GDM1 (cell line): ENCODE results near the gene REEP3.

Source experiments
- DNase-seq: peaks from one replicate; lab custom pipeline; 2025; lab: John Stamatoyannopoulos, UW

The REEP3 gene

GRCh38 chr10:63588436-63589167, 67.4 kb downstream of the REEP3 start:
- no peak for DNase-seq

- no peak for DNase-seq
Observed at GRCh38 chr10:63591600-63592379, 70.6 kb downstream of the REEP3 start.

- DNase-seq = no peak
Observed at GRCh38 chr10:63593576-63593975, 72.4 kb downstream of the REEP3 start.

GRCh38 chr10:63595072-63595471, 73.9 kb downstream of the REEP3 start:
- no peak for DNase-seq

- no peak for DNase-seq
Observed at GRCh38 chr10:63596924-63597323, 75.7 kb downstream of the REEP3 start.

- DNase-seq = no peak
Observed at GRCh38 chr10:63600540-63600939, 79.3 kb downstream of the REEP3 start.

GRCh38 chr10:63603709-63604445, 82.7 kb downstream of the REEP3 start:
- no peak for DNase-seq

- no peak for DNase-seq
Observed at GRCh38 chr10:63605197-63605967, 84.2 kb downstream of the REEP3 start.

GRCh38 chr10:63608511-63608910, 87.3 kb downstream of the REEP3 start:
- DNase-seq = no peak

- DNase-seq = no peak
Observed at GRCh38 chr10:63611078-63611477, 89.9 kb downstream of the REEP3 start.

- no peak for DNase-seq
Observed at GRCh38 chr10:63614371-63614891, 93.2 kb downstream of the REEP3 start.

GRCh38 chr10:63618552-63618951, 97.4 kb downstream of the REEP3 start:
- no peak for DNase-seq

- DNase-seq = no peak
Observed at GRCh38 chr10:63619426-63619825, 98.2 kb downstream of the REEP3 start.

GRCh38 chr10:63622097-63622496, 100.9 kb downstream of the REEP3 start:
- no peak for DNase-seq

- no peak for DNase-seq
Observed at GRCh38 chr10:63624701-63625100, 103.5 kb downstream of the REEP3 start.

- no peak for DNase-seq
Observed at GRCh38 chr10:63627396-63627795, 106.2 kb downstream of the REEP3 start.

- DNase-seq = peak; percentile 15
Observed at GRCh38 chr10:63627881-63628296, 106.7 kb downstream of the REEP3 start.

GRCh38 chr10:63628526-63629362, 107.5 kb downstream of the REEP3 start:
- peak; percentile 61 for DNase-seq

- peak; percentile 80 for DNase-seq
Observed at GRCh38 chr10:63629363-63630084, 108.3 kb downstream of the REEP3 start.
